Measurements from ENCODE around the gene SH2B2.

GRCh38 chr7:102255916-102256315 lies 30.8 kb upstream of the SH2B2 start:
- no peak for TF ChIP-seq POLR2AphosphoS5 (IDR thresholded peaks at IDR 0.05; ENCODE audit: low read depth)
- TF ChIP-seq, protein P1, sequence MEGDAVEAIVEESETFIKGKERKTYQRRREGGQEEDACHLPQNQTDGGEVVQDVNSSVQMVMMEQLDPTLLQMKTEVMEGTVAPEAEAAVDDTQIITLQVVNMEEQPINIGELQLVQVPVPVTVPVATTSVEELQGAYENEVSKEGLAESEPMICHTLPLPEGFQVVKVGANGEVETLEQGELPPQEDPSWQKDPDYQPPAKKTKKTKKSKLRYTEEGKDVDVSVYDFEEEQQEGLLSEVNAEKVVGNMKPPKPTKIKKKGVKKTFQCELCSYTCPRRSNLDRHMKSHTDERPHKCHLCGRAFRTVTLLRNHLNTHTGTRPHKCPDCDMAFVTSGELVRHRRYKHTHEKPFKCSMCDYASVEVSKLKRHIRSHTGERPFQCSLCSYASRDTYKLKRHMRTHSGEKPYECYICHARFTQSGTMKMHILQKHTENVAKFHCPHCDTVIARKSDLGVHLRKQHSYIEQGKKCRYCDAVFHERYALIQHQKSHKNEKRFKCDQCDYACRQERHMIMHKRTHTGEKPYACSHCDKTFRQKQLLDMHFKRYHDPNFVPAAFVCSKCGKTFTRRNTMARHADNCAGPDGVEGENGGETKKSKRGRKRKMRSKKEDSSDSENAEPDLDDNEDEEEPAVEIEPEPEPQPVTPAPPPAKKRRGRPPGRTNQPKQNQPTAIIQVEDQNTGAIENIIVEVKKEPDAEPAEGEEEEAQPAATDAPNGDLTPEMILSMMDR (conservative IDR thresholded peaks at IDR 0.05; ENCODE audit: low read depth in 2 of 2), result no peak
- TF ChIP-seq EZH2phosphoT487 (IDR thresholded peaks at IDR 0.05; ENCODE audit: unreplicated experiment), result no peak
- TF ChIP-seq EZH2 (IDR thresholded peaks at IDR 0.05; ENCODE audit: low read depth, unreplicated experiment), result no peak
- TF ChIP-seq, protein P2, sequence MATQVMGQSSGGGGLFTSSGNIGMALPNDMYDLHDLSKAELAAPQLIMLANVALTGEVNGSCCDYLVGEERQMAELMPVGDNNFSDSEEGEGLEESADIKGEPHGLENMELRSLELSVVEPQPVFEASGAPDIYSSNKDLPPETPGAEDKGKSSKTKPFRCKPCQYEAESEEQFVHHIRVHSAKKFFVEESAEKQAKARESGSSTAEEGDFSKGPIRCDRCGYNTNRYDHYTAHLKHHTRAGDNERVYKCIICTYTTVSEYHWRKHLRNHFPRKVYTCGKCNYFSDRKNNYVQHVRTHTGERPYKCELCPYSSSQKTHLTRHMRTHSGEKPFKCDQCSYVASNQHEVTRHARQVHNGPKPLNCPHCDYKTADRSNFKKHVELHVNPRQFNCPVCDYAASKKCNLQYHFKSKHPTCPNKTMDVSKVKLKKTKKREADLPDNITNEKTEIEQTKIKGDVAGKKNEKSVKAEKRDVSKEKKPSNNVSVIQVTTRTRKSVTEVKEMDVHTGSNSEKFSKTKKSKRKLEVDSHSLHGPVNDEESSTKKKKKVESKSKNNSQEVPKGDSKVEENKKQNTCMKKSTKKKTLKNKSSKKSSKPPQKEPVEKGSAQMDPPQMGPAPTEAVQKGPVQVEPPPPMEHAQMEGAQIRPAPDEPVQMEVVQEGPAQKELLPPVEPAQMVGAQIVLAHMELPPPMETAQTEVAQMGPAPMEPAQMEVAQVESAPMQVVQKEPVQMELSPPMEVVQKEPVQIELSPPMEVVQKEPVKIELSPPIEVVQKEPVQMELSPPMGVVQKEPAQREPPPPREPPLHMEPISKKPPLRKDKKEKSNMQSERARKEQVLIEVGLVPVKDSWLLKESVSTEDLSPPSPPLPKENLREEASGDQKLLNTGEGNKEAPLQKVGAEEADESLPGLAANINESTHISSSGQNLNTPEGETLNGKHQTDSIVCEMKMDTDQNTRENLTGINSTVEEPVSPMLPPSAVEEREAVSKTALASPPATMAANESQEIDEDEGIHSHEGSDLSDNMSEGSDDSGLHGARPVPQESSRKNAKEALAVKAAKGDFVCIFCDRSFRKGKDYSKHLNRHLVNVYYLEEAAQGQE (IDR thresholded peaks at IDR 0.05; ENCODE audit: unreplicated experiment), result no peak
- no peak for TF ChIP-seq CREB1 (CRISPR knock-in tag; IDR thresholded peaks at IDR 0.05; ENCODE audit: low read depth)
- TF ChIP-seq ETS1 (IDR thresholded peaks at IDR 0.05), result no peak
- TF ChIP-seq JUNB (IDR thresholded peaks at IDR 0.05; ENCODE audit: unreplicated experiment), result no peak

All from GM23338 (cell line).